Motor neuron (in vitro differentiated cells): Measurements from ENCODE around the gene PRPF6. TPM values are rescaled to one million over a fixed set of nuclear protein-coding genes. Genes with fewer than 3 reads are reported as not detected.
"Not testable (repeated sequence)": the region's sequence is repeated elsewhere in the genome, so short reads cannot be mapped to it uniquely, and the experiment has no call there.

Experiments
- ATAC-seq, 8 experiments: fragments of 200-7000 bp; cut with Tn5 transposase; replicated peaks in 6 of 8; 2 replicates each; pipeline ENCODE4 v1.8.0; 2021; ENCODE audit warnings: mild to moderate bottlenecking in 8 of 8, moderate library complexity in 8 of 8
- H3K27ac ChIP-seq, 2 donors: fragments of 250-450 bp; sonication (Bioruptor Pico); 2 replicates each; pipeline ENCODE4 v1.9.0; 2021; ENCODE audit warnings: antibody characterized with exemption in 2 of 2, mild to moderate bottlenecking in 2 of 2, moderate library complexity in 1 of 2
- H3K4me1 ChIP-seq, 2 donors: fragments of 250-450 bp; sonication (Bioruptor Pico); replicated peaks in 1 of 2; 2 replicates each; pipeline ENCODE4 v1.6.1; 2021; ENCODE audit warnings: antibody characterized with exemption in 2 of 2, mild to moderate bottlenecking in 2 of 2, moderate library complexity in 1 of 2
- H3K4me3 ChIP-seq, 5 donors: fragments of 250-450 bp; sonication (Bioruptor Pico); 2 replicates each; pipeline ENCODE4 v1.9.0; 2021; ENCODE audit warnings: antibody characterized with exemption in 5 of 5, mild to moderate bottlenecking in 5 of 5, moderate library complexity in 4 of 5
- WGBS, 10 experiments: fragments of 450-650 bp; shearing (Covaris generic); methylation state at CpG; one replicate each; pipeline ENCODE4 v1.0.0; 2022; 5-methylcytosine and 5-hydroxymethylcytosine counted together
- in situ Hi-C, 9 experiments: fragments of 400-800 bp; cut with MboI; loops; one replicate each; pipeline ENCODE4 v1.15.0; 2021; ENCODE audit warnings: low sequenced_read_pairs in 9 of 9, low pct_unique_long_range_greater_than_20kb in 2 of 9; ENCODE audit not compliant: unreplicated experiment in 9 of 9
- total RNA-seq, 8 experiments: library from RNA; unstranded; fragments of 300-600 nt; gene quantifications; 2 replicates each; pipeline versions ENCODE4 v1.2.3 to v1.2.4, GENCODE V29; 2022

PRPF6 gene
- total RNA-seq, 8 experiments from 2014 or later, result 38.2 to 97.9 (median 64.2) TPM

- Histone ChIP-seq H3K4me1 (peaks cover 13 to 14% of the 10 kb centered on the region in 2 donors), H3K27ac (no peak overlapping the region), H3K4me3 (peak overlapping the region; percentile 58 to 98 (median 93))
- 90 to 100% (median 98%) methylated on average over 1 to 6 of the region's 14 CpGs; no CpG with 5 or more reads in 6 of the 10 experiments for WGBS, 10 experiments
- no peak for ATAC-seq
- in situ Hi-C loops, result no loop called here
Observed at GRCh38 chr20:63968136-63968927, 12.6 kb upstream of the PRPF6 start.

DNA sequence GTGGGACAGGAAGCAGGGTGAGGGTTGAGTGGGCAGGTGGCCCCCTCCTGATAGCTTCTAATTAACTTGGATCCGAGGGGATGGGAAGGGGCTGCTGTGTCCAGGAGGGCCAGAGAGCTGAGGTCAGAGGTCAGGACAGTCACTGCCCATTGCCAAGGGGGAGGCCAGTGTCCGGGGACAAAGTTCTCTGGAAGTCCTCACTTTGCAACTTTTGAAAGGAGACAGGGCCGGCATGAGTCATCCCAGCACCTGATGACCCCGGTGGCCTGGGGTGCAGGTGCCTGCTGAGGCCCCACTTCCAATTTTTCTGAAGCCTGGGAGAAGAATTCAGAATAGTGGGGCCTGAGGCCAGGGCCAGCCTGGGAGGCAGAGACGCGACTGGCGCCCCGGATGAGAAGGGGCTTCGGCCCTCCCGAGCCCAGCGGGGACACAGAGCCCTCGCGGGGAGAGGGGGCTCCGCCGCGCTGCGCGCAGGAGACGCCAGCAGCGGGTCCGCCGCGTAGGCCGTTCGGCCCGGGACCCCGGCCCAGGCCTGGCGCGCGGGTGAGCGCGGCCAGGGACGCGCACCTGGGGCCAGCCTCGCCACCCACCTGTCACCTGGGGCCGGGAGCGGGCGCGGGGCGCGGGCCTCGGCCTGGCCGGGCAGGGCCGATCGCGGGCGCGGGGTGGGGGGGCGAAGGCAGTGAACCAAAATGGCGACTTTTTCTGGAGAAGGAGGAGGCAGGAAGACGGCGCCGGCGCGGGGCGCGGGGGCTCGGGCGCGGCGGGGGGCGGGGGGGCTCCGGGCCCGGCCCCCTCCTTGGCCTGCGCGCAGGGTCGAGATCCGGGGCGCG is 11.8 kb upstream of the PRPF6 start:
- Histone ChIP-seq H3K4me1 (peaks cover 17 to 18% of the 10 kb centered on the region in 2 donors), H3K27ac (peak overlapping the region; percentile 48 to 76), H3K4me3 (peak overlapping the region; percentile 58 to 98 (median 93))
- ATAC-seq, result peak in 7 of 8 experiments; percentile 3 to 27 (median 5)
- in situ Hi-C loops, result no loop called here
- WGBS, 10 experiments, result 0% methylated on average over 10 of the region's 70 CpGs; no CpG with 5 or more reads in 9 of the 10 experiments

DNA sequence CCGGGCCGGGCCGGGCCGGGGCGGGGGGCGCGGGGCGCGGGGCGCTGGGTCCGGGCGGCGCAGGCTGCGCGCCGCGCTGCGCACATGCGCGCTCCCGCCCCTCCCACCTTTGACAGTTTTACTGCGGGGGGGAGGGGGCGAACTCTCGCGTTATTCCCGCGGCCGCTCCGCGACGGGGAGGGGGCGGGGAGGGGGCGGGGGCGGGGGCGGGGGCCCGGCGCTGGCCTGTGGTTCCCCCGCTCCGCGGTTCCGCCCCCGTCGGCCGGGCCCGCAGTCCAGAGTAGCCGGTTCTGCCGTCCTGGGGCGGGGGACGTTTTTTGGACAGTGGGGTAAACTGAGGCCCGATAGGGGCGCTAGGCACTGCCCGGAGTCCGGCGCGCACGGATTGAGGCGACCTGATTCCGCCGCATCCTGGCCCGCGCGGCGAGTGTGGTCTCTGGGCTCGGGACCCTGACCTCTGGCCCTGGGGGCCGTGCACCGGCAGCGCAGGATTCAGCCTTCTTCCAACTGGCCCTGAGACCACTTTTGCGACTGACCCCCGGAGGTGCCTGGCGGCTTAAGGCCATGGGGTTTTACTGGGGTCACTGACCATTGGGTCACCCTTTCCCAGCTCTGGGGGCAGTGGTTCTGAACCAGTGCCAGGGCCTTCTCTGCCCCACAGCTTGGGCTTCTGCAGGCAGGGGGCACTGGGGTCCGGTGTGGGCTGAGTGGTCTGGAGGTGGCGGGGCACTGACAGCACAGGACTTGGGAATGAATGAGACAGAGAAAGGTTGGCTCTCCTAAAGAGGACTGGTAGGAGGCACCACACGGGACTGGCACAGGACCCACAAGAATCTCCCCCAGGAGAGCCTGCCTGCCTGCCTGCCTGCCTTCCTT is 10.9 kb upstream of the PRPF6 start, which contains the start of gene ZNF512B:
ZNF512B (minus strand) TSS at position 93 of the 876 bp plus-strand sequence. CDS start 1,980 bp downstream, outside the sequence.
- Histone ChIP-seq H3K4me3 (peak within 1 kb of the TSS; percentile 58 to 98 (median 93)), H3K27ac (peak within 1 kb of the TSS; percentile 52 to 76), H3K4me1 (peaks cover 17 to 18% of the 10 kb centered on the region in 2 donors)
- in situ Hi-C loops, result no loop called here
- 15% methylated on average over 4 of the region's 73 CpGs; no CpG with 5 or more reads in 9 of the 10 experiments for WGBS, 10 experiments
- peak; percentile 22 to 61 (median 46) for ATAC-seq

DNA sequence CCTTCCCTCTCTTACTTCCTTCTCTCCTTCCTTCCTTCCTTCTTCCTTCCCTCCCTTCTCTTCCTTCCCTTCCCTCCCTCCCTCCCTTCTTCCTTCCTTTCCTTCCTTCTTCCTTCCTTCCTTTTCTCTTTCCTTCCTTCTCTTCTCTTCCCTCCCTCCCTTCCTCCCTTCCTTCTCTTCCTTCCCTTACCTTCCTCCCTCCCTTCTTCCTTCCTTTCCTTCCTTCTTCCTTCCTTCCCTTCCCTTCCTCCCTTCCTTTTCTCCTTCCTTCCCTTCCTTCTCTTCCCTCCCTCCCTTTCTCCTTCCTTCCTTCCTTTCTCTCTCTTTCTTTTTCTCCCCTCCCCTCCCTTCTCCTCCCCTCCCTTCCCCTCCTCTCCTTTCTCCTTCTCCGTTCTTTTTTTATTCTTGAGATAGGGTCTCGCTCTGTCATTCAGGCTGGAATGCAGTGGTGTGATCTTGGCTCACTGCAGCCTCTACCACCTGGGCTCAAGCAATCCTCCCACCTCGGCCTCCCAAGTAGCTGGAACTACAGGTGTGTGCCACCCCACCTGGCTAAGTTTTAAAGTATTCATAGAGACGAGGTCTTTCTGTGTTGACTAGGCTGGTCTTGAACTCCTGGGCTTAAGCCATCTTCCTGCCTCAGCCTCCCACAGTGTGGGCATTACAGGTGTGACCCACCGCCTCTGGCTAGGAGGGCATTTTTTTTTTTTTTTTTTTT is 10.1 kb upstream of the PRPF6 start:
- no peak overlapping the region for H3K27ac ChIP-seq
- peaks cover 17 to 18% of the 10 kb centered on the region in 2 donors for H3K4me1 ChIP-seq
- in situ Hi-C loops, result no loop called here
- H3K4me3 ChIP-seq, result peak overlapping the region in 2 of 5 donors; percentile 93 to 98
- no peak for ATAC-seq
- WGBS, 10 experiments, result no CpG with 5 or more reads among the region's 5 CpGs

DNA sequence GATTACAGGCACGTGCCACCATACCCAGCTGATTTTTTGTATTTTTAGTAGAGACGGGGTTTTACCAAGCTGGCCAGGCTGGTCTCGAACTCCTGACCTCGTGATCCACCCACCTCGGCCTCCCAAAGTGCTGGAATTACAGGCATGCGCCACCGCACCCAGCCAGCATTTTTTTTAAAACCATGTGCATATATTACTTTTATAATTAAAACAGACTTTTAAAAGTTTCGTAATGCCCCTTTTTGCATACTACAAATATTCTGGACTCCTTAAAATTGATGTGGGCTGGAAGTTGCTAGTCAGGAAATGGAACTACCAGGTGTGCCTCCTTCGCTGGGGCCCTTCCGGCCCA is 9.0 kb upstream of the PRPF6 start:
- in situ Hi-C loops, ATAC-seq, H3K27ac ChIP-seq, H3K4me3 ChIP-seq: not testable (repeated sequence)
- WGBS, 10 experiments, result 42 to 100% (median 69%) methylated on average over 2 to 7 of the region's 10 CpGs; no CpG with 5 or more reads in 5 of the 10 experiments
- peaks cover 17 to 18% of the 10 kb centered on the region in 2 donors for H3K4me1 ChIP-seq

DNA sequence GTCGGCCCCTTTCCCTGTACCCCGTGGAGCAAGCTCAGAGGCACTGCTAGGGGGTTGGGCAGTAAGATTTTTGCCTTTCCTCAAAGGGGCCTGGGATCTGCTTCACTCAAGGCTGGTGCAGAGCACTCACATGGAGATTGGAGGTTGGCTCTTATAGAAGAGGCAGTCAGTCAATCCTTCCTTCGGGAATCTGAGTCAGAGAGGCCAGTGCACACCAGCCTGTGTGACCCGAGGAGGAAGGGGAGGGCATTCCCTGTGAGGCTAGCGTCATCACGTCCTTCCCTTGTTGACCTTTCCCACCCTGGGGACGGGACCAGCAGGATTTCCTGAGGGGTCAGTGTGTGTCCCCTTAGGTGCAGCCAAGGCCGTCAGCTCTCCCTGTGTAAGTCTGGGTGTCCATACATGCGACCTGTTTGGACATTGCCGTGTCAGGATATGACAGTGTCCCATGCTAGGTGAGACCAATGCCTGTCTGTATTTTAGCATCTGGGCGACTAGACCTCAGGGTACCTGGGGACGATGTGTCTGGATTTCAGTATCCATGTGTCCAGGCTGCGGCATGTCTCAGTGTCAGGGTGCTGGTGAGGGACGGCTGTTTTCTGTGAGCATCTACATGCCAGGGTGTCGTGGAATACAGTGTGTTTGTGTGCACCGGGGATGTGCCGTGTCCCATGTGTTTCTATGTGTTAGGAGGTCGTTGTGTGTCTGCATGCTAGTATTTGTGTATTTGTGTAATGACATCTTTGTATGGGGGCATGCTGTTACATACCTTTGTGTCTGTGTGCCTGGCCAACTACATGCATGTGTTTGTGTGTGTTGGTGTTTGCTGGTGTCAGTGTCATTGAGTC is 8.4 kb upstream of the PRPF6 start:
- no peak overlapping the region for H3K27ac ChIP-seq
- ATAC-seq, result peak in 1 of 8 experiments; percentile 3

GRCh38 chr20:63973160-63973479 is 7.8 kb upstream of the PRPF6 start:
- Histone ChIP-seq H3K4me3 (no peak overlapping the region), H3K4me1 (peaks cover 17 to 19% of the 10 kb centered on the region in 2 donors), H3K27ac (peak overlapping the region in 1 of 2 donors; percentile 81)
- no peak for ATAC-seq
- WGBS, 10 experiments, result 83 to 100% (median 100%) methylated on average over 1 to 2 of the region's 3 CpGs; no CpG with 5 or more reads in 6 of the 10 experiments
- in situ Hi-C loops, result no loop called here

More for the DNA sequence above, 8.4 kb upstream of the PRPF6 start:
- in situ Hi-C loops, result no loop called here
- Histone ChIP-seq H3K4me1 (peaks cover 17 to 18% of the 10 kb centered on the region in 2 donors), H3K4me3 (no peak overlapping the region)
- 43 to 100% (median 90%) methylated on average over 1 to 8 of the region's 18 CpGs; no CpG with 5 or more reads in 4 of the 10 experiments for WGBS, 10 experiments

DNA sequence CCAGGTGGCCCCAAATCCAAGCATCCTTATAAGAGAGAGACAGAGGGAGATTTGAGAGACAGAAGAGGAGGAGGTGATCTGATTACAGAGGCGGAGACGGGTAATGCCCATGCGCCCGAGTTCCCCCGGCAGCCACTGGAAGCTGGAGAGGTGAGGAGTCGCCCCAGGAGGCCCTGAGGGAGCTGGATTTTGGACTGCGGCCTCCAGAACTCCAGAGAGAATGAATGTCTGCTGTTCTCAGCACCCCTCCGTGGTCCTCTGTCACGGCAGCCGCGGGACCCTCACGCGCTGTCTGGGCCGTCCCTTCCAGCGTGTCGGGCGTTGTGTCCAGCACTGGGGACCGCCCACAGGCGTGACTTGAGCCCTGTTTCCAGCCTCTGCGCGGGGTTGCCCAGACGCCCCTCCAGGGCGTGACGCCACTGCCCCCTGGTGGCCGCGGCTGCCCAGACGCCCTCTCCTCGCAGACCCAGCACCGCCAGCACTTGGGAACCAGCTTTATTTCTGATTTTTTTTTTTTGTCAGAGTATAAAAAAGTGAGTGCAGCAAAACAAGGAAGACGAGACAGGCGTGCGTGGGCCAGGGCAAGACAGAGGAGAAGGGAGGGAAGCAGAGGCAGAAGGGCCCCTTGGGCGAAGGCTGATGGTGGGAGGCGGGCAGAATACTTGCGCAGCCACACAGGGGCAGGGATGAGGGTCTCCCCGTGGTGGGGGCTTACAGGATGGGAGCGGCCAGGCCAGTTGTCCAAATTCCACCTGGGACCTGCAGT is 7.1 kb upstream of the PRPF6 start:
- WGBS, 10 experiments, result 0 to 35% (median 5%) methylated on average over 1 to 24 of the region's 37 CpGs; no CpG with 5 or more reads in 5 of the 10 experiments
- Histone ChIP-seq H3K4me1 (peaks cover 10 to 19% of the 10 kb centered on the region in 2 donors), H3K27ac (peak overlapping the region; percentile 41 to 81), H3K4me3 (peak overlapping the region in 3 of 5 donors; percentile 0 to 19 (median 2))
- peak; percentile 75 to 87 (median 82) for ATAC-seq
- in situ Hi-C loops, result no loop called here

DNA sequence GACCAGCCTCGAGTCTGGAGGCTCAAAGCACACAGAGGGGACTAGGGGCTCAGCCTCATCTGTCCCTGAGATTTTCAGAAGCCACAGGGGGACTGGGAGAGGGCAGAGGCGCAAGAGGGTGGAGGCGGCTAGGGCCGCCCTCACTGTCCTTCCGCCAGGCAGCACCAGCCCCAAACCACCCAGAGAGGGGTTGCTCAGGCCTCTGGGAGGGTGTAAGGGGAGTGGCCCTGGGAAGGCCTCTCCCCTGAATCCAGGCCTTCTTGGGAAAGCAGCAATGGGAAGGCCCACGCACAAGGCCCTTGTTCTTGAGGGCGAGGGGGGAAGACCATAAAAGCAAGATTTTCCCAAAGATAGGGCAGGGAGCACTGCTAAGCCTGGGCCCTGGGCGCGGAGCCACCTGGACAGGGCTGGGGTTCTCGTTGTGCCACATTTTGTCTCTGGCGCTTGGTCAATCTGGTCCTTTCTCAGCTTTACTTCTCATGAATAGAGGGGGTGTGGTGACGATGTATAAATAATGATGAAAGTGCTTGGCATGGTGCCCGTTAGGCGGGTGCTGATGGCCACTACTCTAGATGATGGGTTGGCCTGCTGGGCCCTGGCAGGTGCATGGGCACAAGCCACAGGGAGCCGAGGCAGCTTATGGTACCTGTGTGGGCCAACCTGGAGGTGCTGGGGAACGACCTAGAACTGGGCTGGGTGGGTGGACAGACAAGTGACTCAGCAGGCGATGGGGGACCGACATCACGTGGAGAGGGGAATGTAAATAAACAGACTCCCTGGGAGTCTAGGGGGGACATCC is 6.3 kb upstream of the PRPF6 start:
- in situ Hi-C loops, result no loop called here
- H3K4me3 ChIP-seq, result no peak overlapping the region
- no peak for ATAC-seq
- WGBS, 10 experiments, result 0 to 100% (median 77%) methylated on average over 1 to 7 of the region's 19 CpGs; no CpG with 5 or more reads in 1 of the 10 experiments
- H3K4me1 ChIP-seq, result peaks cover 9 to 17% of the 10 kb centered on the region in 2 donors
- H3K27ac ChIP-seq, result no peak overlapping the region

DNA sequence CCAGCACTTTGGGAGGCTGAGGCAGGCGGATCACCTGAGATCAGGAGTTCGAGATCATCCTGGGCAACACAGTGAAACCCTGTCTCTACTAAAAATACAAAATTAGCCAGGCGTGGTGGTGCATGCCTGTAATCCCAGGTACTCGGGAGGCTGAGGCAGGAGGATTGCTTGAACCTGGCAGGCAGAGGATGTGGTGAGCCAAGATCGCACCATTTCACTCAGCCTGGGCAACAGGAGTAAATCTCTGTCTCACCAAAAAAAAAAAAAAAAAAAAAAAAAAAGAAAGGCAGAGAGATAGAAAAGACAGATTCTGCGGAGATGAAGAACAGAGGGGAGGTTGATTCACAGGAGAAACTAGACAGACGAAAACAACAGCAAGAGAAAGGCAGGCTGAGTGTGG is 4.4 kb upstream of the PRPF6 start:
- ATAC-seq, in situ Hi-C loops, H3K27ac ChIP-seq, H3K4me3 ChIP-seq: not testable (repeated sequence)
- WGBS, 10 experiments, result 55 to 94% (median 78%) methylated on average over 3 to 7 of the region's 7 CpGs; no CpG with 5 or more reads in 2 of the 10 experiments
- peaks cover 16 to 20% of the 10 kb centered on the region in 2 donors for H3K4me1 ChIP-seq
